GM19238 (cell line): ENCODE results near the gene TMEM235.

Experiments
- DNase-seq: peaks from one replicate; pipeline ENCODE4 v3.0.0; 2011; ENCODE audit warnings: low spot score; ENCODE audit not compliant: insufficient read length

Gene TMEM235

DNA sequence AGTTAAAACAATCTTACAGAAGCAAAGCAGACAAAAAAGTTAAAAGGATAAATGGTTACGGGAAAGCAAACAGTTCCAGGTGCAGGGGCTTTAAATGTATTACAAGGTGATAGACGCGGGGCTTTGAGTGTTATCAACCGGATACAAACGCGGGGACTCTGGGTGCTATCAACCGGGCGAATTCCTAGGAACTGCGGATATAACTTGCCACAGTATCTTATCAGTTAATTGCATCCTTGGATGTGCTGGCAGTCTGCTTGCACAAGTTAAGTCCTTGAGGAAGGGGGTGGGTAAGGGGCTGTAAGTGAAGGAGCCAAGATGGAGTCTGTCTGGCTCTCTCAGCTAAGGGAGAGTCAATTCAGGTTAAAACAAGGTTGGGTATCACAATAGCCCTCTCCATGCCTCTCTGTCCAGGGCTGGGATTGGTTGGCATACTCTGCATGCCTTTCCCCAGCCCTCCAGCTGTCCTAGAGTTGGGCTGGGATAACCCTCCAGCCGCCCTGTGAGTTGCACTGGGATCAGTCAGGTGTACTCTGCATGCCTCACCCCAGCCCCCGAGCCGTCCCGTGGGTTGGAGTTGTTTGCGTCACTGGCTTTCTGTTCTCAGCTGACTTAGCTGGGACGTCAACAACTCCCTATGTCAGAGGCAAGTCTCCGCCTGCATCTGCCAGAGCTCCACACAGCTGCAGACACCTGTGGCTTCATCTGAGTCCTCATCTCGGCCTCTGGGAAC lies 40.9 kb downstream of the TMEM235 start:
- DNase-seq: no peak

DNA sequence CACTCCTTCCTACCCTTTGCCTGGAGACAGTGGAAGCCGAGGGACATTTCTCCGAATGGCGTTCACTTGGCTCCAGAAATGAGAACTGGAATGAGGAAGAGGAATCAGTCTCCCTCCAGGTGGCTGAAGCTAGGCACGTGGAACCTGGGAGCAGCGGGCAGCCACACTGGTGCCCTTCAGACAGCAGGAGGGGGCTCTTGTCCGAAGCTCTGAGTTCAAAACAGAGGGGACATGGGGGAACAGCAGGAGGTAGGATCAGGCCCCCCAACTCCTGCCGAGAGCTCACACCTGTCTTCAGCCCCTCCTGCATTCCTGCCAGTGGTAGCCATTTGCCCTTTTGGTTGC lies 41.5 kb downstream of the TMEM235 start:
- DNase-seq: no peak

- DNase-seq: no peak
Measured at GRCh38 chr17:78273813-78274212, 42.4 kb downstream of the TMEM235 start.

DNA sequence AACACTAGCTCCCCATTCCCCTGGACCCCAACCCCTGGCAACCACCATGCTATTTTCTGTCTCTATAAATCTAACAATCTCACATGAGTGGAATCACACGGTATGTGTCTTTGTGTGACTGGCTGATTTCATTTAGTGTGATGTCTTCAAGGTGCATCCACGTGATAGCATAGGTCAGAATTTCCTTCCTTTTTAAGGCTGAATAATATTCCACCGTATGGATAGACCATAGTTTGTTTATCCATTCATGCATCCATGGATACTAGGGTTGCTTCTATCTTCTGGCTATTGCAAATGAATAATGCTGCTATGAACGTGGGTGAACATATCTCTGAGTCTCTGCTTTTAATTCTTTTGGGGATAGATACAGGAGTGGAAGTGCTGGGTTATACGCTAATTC lies 43.9 kb downstream of the TMEM235 start:
- no peak for DNase-seq

DNA sequence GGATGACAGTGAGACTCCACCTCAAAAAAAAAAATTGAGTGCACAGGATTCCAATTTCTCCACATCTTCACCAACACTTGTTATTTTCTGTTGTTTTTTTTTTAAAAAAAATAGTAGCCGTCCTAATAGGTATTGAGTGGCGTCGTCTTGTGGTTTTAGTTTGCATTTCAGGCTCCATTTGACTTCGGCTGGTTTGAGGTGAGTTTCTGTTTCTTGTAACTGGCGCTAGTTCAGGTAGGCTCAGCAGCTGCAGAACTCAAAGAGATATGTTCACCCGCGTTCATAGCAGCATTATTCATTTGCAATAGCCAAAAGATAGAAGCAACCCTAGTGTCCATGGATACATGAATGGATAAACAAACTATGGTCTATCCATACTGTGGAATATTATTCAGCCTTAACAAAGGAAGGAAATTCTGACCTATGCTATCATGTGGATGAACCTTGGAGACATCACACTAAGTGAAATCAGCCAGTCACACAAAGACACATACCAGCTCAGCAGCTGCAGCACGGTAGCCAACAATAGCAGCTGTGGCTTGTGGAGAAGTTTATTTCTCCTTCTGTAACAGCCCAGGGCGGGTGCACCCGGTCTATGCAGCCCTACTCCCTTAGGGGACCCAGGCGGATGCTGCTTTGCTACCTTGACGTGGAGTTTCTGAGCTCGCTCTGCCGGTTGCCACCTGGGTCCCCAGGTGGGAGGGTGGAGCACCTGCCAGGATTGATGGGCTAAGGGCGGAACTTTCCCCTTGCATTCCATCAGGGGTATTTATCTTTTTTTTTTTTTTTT lies 44.9 kb downstream of the TMEM235 start:
- DNase-seq: no peak

DNA sequence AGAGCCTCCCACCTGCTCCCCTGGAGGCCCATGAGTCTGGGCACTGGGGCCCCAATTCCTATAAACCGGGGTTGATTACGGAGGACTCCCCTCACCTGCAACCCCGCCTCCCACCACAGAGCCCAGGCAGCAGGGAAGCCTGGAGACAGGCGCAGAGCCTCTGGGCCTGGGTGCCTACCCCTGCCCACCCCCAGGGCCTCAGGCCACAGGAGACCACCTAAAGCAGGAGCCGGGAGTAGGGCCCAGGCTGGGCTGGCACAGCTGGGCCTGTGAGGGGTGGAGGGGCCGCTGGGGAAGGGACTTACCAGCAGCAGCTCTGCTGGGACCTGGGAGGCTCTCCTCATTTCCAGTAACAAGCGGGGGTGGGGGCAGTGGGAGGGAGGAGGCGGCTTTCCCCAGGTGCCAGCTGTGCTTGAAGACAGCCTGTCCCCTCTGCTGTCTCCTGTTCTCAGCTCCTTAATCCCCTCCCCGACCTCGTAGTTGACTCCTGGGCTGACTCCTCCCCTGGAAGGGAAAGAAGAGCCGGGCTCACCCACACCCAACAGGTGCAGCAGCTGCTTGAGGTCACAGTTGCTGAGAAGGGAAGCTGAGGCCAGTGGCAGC lies 46.8 kb downstream of the TMEM235 start:
- no peak for DNase-seq

- DNase-seq: no peak
Measured at GRCh38 chr17:78279360-78279990, 48.0 kb downstream of the TMEM235 start.

DNA sequence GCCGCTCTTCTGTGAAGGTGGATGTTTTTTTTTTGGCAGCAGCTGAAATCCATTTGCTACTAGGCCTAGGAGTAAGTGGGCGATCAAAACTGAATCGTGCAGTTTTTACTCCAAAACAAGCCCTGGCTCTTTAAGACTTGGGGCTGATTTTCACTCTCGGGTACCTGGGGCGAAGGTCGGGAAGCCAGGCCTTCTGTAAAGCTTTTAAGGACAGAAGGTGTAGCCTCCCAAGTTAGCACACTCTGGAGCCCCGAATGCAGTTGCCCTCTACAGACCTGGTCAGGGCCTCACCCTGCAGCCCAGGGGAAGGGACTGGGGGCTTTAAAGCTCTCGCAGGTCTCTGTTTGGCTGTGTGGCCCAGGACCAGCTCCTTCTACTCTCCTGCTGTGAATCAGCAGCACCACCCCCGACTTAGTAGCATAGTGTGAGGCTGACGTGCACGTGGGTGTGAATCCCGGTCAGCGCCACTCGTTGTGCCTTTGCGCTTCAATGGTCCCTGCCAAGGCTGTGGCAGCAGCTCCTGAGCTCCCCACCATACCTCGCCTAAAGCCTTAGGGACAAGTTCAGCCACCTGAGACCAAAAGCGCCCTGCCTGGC lies 49.9 kb downstream of the TMEM235 start:
- no peak for DNase-seq

DNA sequence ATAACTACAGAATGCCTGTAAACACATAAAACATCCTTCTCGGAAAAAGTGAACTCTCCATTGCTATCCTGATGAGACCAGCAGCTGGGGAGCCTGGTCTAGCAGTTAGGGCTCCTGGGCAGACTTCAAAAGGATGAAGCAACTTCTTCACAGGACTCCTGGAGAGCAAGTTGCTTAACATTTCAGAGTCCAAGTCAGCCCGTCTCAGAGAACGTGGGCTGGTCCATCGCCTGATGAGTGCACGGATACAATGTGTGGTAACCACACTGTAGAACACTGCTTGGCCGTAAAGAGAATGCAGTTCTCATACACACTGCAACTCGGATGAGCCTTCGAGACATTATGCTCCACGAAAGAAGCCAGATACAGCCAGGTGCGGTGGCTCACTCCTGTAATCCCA lies 52.7 kb downstream of the TMEM235 start:
- DNase-seq: no peak

GRCh38 chr17:78289004-78289403 lies 57.6 kb downstream of the TMEM235 start:
- DNase-seq: no peak

- DNase-seq: peak; percentile 67
Measured at GRCh38 chr17:78289802-78290363, 58.5 kb downstream of the TMEM235 start.
